WTC11 (cell line): ENCODE measurements around the gene C17orf67.

Experiments
- CBFB ChIP-seq: sonication (generic); formaldehyde crosslinking; IDR thresholded peaks from 2 replicates; pipeline ENCODE4 v1.8.1; 2022; ENCODE audit warnings: mild to moderate bottlenecking, low read depth, missing genetic modification reagents
- CTCF ChIP-seq: fragments of 200-600 bp; IDR thresholded peaks from 2 replicates; pipeline ENCODE4 v1.8.0; 2022; ENCODE audit warnings: antibody characterized with exemption
- E2F4 ChIP-seq: sonication (generic); formaldehyde crosslinking; IDR thresholded peaks from 2 replicates; pipeline ENCODE4 v1.8.1; 2022; ENCODE audit warnings: low read depth, mild to moderate bottlenecking, moderate library complexity, missing genetic modification reagents, borderline replicate concordance
- E2F5 ChIP-seq: sonication (generic); formaldehyde crosslinking; IDR thresholded peaks from 2 replicates; pipeline ENCODE4 v1.8.1; 2022; ENCODE audit warnings: mild to moderate bottlenecking, moderate library complexity, missing genetic modification reagents
- MAX ChIP-seq: sonication (generic); formaldehyde crosslinking; IDR thresholded peaks from 2 replicates; pipeline ENCODE4 v1.8.0; 2022; ENCODE audit warnings: mild to moderate bottlenecking, missing genetic modification reagents
- MLX ChIP-seq: sonication (generic); formaldehyde crosslinking; IDR thresholded peaks from 2 replicates; pipeline ENCODE4 v1.8.1; 2023; ENCODE audit warnings: mild to moderate bottlenecking, missing genetic modification reagents, moderate library complexity
- MYBL2 ChIP-seq: sonication (generic); formaldehyde crosslinking; IDR thresholded peaks from 2 replicates; pipeline ENCODE4 v1.8.1; 2023; ENCODE audit warnings: mild to moderate bottlenecking, moderate library complexity, missing genetic modification reagents
- NR1H2 ChIP-seq: sonication (generic); formaldehyde crosslinking; IDR thresholded peaks from 2 replicates; pipeline ENCODE4 v1.9.0; 2021; ENCODE audit warnings: mild to moderate bottlenecking, moderate library complexity, missing genetic modification reagents
- PRDM15 ChIP-seq: sonication (generic); formaldehyde crosslinking; IDR thresholded peaks from 2 replicates; pipeline ENCODE4 v1.8.0; 2022; ENCODE audit warnings: missing genetic modification reagents
- SOX15 ChIP-seq: fragments of 250-450 bp; sonication (Bioruptor Pico); IDR thresholded peaks from 2 replicates; pipeline ENCODE4 v1.9.0; 2021; ENCODE audit warnings: mild to moderate bottlenecking
- SP1 ChIP-seq: sonication (generic); formaldehyde crosslinking; conservative IDR thresholded peaks from 2 replicates; pipeline ENCODE4 v1.8.1; 2022; ENCODE audit warnings: missing genetic modification reagents
- ZMAT4 ChIP-seq: fragments of 250-450 bp; sonication (Bioruptor Pico); IDR thresholded peaks from 2 replicates; pipeline ENCODE4 v1.9.0; 2021; ENCODE audit warnings: mild to moderate bottlenecking
- ZNF532 ChIP-seq: fragments of 250-450 bp; sonication (Bioruptor Pico); IDR thresholded peaks from 2 replicates; pipeline ENCODE4 v1.9.0; 2021; ENCODE audit warnings: mild to moderate bottlenecking, borderline replicate concordance

- TF ChIP-seq CTCF, result no peak
- no peak for TF ChIP-seq CBFB (CRISPR knock-in tag)
- no peak for TF ChIP-seq E2F4
- no peak for TF ChIP-seq MYBL2 (CRISPR knock-in tag)
- no peak for TF ChIP-seq MAX (CRISPR knock-in tag)
- TF ChIP-seq E2F5 (CRISPR knock-in tag), result no peak
- TF ChIP-seq NR1H2, result no peak
- no peak for TF ChIP-seq ZMAT4 (CRISPR knock-in tag)
- TF ChIP-seq SP1, result no peak
- TF ChIP-seq PRDM15 (CRISPR knock-in tag), result no peak
- no peak for TF ChIP-seq MLX (CRISPR knock-in tag)
- TF ChIP-seq ZNF532 (CRISPR knock-in tag), result no peak
- no peak for TF ChIP-seq SOX15 (CRISPR knock-in tag)
Observed at GRCh38 chr17:56880571-56880970, 46.9 kb upstream of the C17orf67 start.
